Endodermal cell (in vitro differentiated cells): Measurements from ENCODE around the gene GTF2A2. TPM values are rescaled to one million over a fixed set of nuclear protein-coding genes. Genes with fewer than 3 reads are reported as not detected.

Experiments used
- DNase-seq: peaks from one replicate; pipeline ENCODE4 v3.0.0-alpha.2; 2017
- H3K27ac ChIP-seq: 2 replicates; pipeline ENCODE4 v1.5.1; 2013; ENCODE audit warnings: mild to moderate bottlenecking, low read depth, low read length, moderate library complexity
- H3K27me3 ChIP-seq: 2 replicates; pipeline ENCODE4 v1.6.1; 2013; ENCODE audit warnings: mild to moderate bottlenecking, low read length, moderate library complexity; ENCODE audit not compliant: insufficient read depth, control insufficient read depth, poor library complexity, severe bottlenecking
- H3K36me3 ChIP-seq: 2 replicates; pipeline ENCODE4 v1.7.0; 2013; ENCODE audit warnings: mild to moderate bottlenecking, low read length, moderate library complexity; ENCODE audit not compliant: control insufficient read depth, insufficient read depth
- H3K4me1 ChIP-seq: one replicate; pipeline ENCODE4 v1.7.0; 2013; ENCODE audit warnings: low read length; ENCODE audit not compliant: control insufficient read depth, insufficient read depth
- H3K4me3 ChIP-seq: 2 replicates; pipeline ENCODE4 v1.5.1; 2013; ENCODE audit warnings: mild to moderate bottlenecking, low read length, moderate library complexity
- H3K9ac ChIP-seq: 2 replicates; pipeline ENCODE4 v1.6.1; 2013; ENCODE audit warnings: mild to moderate bottlenecking, low read length, moderate library complexity; ENCODE audit not compliant: poor library complexity, severe bottlenecking; ENCODE audit errors: extremely low read depth
- H3K9me3 ChIP-seq: 2 replicates; pipeline ENCODE4 v1.6.1; 2013; ENCODE audit warnings: mild to moderate bottlenecking, low read length, moderate library complexity; ENCODE audit not compliant: control insufficient read depth
- H3K27ac Mint-ChIP-seq: 2 replicates; pipeline ENCODE4 v1.8.0; 2020; ENCODE audit warnings: mixed read lengths
- H3K27me3 Mint-ChIP-seq: 2 replicates; pipeline ENCODE4 v1.8.0; 2021; ENCODE audit warnings: mild to moderate bottlenecking, mixed read lengths; ENCODE audit not compliant: insufficient read depth
- H3K36me3 Mint-ChIP-seq: 2 replicates; pipeline ENCODE4 v1.8.0; 2020; ENCODE audit warnings: low read depth, mixed read lengths
- H3K4me1 Mint-ChIP-seq: 2 replicates; pipeline ENCODE4 v1.8.0; 2020; ENCODE audit warnings: mixed read lengths
- H3K4me3 Mint-ChIP-seq: 2 replicates; pipeline ENCODE4 v1.8.0; 2020; ENCODE audit warnings: mild to moderate bottlenecking, moderate library complexity, mixed read lengths
- H3K9me3 Mint-ChIP-seq: 2 replicates; pipeline ENCODE4 v1.8.0; 2020; ENCODE audit warnings: mild to moderate bottlenecking, mixed read lengths
- CTCF ChIP-seq: fragments of 200-600 bp; sonication (generic); conservative IDR thresholded peaks from 2 replicates; pipeline ENCODE4 v1.5.0; 2021; ENCODE audit warnings: antibody characterized with exemption, mild to moderate bottlenecking
- WGBS, 2 experiments: methylation state at CpG; one replicate each; pipeline versions ENCODE4 v1.1.5 to v1.1.7; 2013; ENCODE audit warnings: missing lambda C conversion rate in 2 of 2, mixed read lengths in 1 of 2; ENCODE audit not compliant: insufficient coverage in 1 of 2, insufficient read length in 1 of 2; 5-methylcytosine and 5-hydroxymethylcytosine counted together
- total RNA-seq, 2 donors: library from RNA; stranded (reverse); fragmentation: NEBNext Ultra II Directional in 1 of 2; extraction: Animal tissue kit (Norgen Biotek cat#: 25700) in 1 of 2; gene quantifications; 2 replicates in 1 of 2; 3 replicates in 1 of 2; pipeline ENCODE4 v1.2.1, GENCODE V29; 2021

The GTF2A2 gene
- total RNA-seq, 2 donors from 2014 or later = 168 to 246 TPM

DNA sequence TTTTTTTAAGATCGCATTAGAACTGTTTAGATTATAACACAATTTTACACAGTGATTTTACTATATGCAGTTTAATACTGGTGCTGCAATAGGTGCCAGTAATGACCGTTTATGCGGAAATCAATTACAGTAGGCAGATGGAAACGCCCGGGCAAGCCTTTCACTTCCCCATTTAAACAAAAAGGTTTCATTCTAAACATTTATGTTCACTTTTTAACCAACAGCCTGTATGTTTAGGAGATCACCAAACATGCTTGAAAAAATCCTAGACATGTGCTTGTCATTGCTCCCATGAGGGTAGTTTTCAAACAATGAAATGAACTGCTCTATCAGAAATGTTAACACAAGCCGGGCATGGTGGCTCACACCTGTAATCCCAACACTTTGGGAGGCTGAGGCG, 29.1 kb upstream of the GTF2A2 start:
- Histone ChIP-seq H3K36me3 (peaks cover 55% of the 10 kb centered on the region), H3K9ac (no peak overlapping the region), H3K4me1 (peaks cover 4% of the 10 kb centered on the region), H3K9me3 (no peaks in the 10 kb centered on the region), H3K4me3 (peak overlapping the region; percentile 63), H3K27ac (no peak overlapping the region), H3K27me3 (no peaks in the 10 kb centered on the region)
- 93 to 100% methylated on average over 5 to 6 of the region's 7 CpGs for WGBS, 2 experiments
- no peak overlapping the region for H3K4me3 Mint-ChIP-seq
- no peak for DNase-seq
- peaks cover 15% of the 10 kb centered on the region for H3K4me1 Mint-ChIP-seq
- no peak overlapping the region for H3K27ac Mint-ChIP-seq
- peaks cover 42% of the 10 kb centered on the region for H3K36me3 Mint-ChIP-seq
- no peaks in the 10 kb centered on the region for H3K9me3 Mint-ChIP-seq
- H3K27me3 Mint-ChIP-seq = peaks cover 4% of the 10 kb centered on the region
- TF ChIP-seq CTCF = no peak

GRCh38 chr15:59685737-59686297, 28.5 kb upstream of the GTF2A2 start:
- Mint-ChIP-seq H3K9me3 (no peaks in the 10 kb centered on the region), H3K27ac (peak overlapping the region; percentile 19), H3K27me3 (peaks cover under 1% of the 10 kb centered on the region), H3K4me3 (no peak overlapping the region), H3K36me3 (peaks cover 45% of the 10 kb centered on the region), H3K4me1 (peaks cover 17% of the 10 kb centered on the region)
- DNase-seq = no peak
- Histone ChIP-seq H3K9ac (no peak overlapping the region), H3K27ac (no peak overlapping the region), H3K36me3 (peaks cover 61% of the 10 kb centered on the region), H3K4me1 (peaks cover 6% of the 10 kb centered on the region), H3K4me3 (peak overlapping the region; percentile 63), H3K27me3 (no peaks in the 10 kb centered on the region), H3K9me3 (no peaks in the 10 kb centered on the region)
- TF ChIP-seq CTCF = no peak
- WGBS, 2 experiments = 100% methylated on average over 1 of the region's 1 CpG

GRCh38 chr15:59680870-59681269, 23.6 kb upstream of the GTF2A2 start:
- WGBS, 2 experiments = 78 to 82% methylated on average over 3 to 4 of the region's 5 CpGs
- Mint-ChIP-seq H3K27ac (no peak overlapping the region), H3K27me3 (no peaks in the 10 kb centered on the region), H3K4me3 (no peak overlapping the region), H3K9me3 (no peaks in the 10 kb centered on the region), H3K36me3 (peaks cover 78% of the 10 kb centered on the region), H3K4me1 (peaks cover 12% of the 10 kb centered on the region)
- H3K36me3 ChIP-seq = peaks cover 96% of the 10 kb centered on the region
- no peak overlapping the region for H3K9ac ChIP-seq
- H3K27me3 ChIP-seq = no peaks in the 10 kb centered on the region
- no peak overlapping the region for H3K27ac ChIP-seq
- H3K4me1 ChIP-seq = peaks cover 6% of the 10 kb centered on the region
- no peak overlapping the region for H3K4me3 ChIP-seq
- no peak for DNase-seq
- no peaks in the 10 kb centered on the region for H3K9me3 ChIP-seq
- TF ChIP-seq CTCF = no peak
